ENCODE data around the gene AP2A2.

The AP2A2 gene

GRCh38 chr11:1053121-1053901 lies 127.6 kb downstream of the AP2A2 start:
- no peak overlapping the region for H3K4me3 ChIP-seq (replicated peaks; ENCODE audit: low read depth, low read length)
- peak; percentile 25 for DNase-seq (ENCODE audit: low read depth)
- TF ChIP-seq CTCF (IDR thresholded peaks at IDR 0.05; ENCODE audit: low read length, missing control alignments), result peak; percentile 15

DNA sequence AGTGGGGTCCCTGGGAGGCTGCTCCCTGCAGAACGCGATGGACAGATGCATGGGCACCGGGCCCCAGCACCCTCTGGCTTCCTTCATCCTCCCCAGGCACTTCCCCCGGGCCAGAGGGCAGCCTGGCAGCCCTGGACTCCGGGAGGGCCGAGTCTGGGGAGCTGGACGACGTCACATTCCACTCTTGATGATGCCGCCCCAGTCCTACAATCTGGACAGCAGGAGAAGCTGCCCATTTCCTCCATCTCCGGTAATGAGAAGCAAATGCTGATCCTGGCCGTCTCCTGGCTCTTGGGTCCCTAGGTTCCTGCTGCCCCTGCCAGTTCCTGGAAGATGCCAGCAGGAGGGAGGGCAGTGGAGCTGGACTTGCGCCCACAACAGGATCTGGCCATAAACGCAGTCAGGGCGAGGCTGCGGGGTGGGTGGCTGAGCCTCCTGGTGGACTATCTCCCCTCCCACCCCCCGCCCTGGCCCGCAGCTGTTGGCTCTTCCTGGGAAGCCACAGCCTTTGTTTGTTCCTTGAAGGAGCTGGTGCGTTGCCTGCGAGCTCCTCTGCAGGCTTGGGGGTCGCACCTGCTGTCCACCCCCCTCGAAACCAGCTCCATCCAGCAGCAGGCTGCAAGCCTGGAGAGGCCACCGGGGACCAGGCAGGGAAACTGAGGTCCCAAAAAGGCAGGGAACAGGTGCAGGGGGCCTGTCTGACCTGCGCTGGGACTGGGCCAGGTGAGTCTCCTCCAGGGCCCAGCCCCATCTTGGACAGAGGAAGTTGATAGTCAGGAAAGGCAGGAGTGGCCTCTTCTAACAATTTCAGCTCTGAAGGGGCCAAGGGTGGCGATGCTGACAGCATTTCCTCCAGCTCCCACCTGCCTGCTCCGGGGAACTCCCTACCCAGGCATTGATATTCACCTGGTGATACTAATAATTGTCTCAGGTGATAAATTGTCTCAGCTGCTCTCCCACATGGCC lies 128.8 kb downstream of the AP2A2 start:
- DNase-seq (ENCODE audit: low read depth), result no peak
- TF ChIP-seq CTCF (IDR thresholded peaks at IDR 0.05; ENCODE audit: low read length, missing control alignments), result no peak
- H3K4me3 ChIP-seq (replicated peaks; ENCODE audit: low read depth, low read length), result no peak overlapping the region

DNA sequence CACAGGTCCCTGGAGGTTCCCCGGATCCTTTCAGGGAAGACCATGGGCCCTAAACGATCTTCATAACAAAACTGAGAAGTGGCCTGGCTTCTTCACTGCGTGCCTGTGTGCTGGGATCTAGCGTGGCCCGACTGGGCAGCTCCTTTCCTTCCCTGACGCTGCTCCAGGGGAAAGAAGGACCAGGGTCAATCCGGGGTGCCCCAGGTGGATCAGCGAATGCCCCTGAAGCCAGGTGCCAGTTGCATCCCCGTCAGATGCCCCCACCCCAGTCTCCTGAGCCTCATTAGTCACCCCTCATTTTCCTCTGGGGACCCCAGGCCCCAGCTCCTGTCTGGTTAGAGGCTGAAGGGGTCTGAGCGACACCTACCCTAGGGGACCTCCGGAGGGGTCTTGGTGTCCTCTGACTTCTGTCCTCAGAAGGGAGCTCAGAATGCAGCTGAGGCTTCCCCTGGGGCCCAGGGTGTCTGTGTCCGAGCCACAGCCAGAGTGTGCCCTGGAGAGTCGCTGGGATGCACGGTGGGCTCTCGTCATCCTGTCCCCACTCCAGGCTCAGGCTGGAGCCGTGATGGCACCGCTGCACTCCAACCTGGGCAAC lies 129.5 kb downstream of the AP2A2 start:
- no peak for DNase-seq (ENCODE audit: low read depth)
- no peak for TF ChIP-seq CTCF (IDR thresholded peaks at IDR 0.05; ENCODE audit: low read length, missing control alignments)
- H3K4me3 ChIP-seq (replicated peaks; ENCODE audit: low read depth, low read length), result no peak overlapping the region

DNA sequence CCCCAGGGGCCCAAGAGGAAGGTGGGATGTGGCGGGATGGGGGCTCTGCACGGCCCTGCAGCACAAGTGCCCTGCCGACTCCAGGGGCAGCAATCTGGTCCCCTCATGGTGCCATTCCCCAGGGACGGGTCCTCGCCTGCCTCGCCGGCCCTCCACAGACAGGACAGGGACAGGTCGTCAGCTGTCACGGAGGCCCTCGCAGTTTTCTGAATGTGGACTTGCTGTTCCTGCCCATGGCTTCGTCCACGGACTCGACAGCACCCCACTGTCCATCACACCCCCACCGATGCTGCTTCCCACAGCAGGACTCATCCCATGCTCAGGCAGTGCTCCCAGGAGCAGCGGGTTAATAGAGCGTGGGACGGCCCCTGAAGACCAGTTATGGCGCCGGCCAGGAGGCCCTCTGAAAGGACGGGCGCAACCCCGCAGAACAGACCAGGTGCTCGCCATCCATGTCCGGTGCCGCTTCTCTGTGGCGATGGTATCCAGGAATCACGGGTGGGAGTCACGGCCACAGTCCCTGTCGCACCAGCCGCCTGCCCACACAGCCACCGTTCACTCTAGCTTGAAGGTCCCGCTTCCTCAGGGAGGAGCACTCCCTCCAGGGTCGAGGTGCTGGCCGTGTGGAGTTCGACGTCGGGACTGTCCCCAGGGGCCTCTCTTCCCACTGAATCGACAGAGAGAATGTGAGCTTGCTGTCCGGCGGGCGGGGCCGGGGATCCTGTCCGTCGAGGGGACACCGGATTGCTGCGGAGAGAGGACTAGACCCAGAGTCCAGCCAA lies 130.5 kb downstream of the AP2A2 start:
- no peak overlapping the region for H3K4me3 ChIP-seq (replicated peaks; ENCODE audit: low read depth, low read length)
- no peak for DNase-seq (ENCODE audit: low read depth)
- no peak for TF ChIP-seq CTCF (IDR thresholded peaks at IDR 0.05; ENCODE audit: low read length, missing control alignments)

- H3K4me3 ChIP-seq (replicated peaks; ENCODE audit: low read depth, low read length), result no peak overlapping the region
- no peak for TF ChIP-seq CTCF (IDR thresholded peaks at IDR 0.05; ENCODE audit: low read length, missing control alignments)
- no peak for DNase-seq (ENCODE audit: low read depth)
Measured at GRCh38 chr11:1057806-1058205, 132.1 kb downstream of the AP2A2 start.

DNA sequence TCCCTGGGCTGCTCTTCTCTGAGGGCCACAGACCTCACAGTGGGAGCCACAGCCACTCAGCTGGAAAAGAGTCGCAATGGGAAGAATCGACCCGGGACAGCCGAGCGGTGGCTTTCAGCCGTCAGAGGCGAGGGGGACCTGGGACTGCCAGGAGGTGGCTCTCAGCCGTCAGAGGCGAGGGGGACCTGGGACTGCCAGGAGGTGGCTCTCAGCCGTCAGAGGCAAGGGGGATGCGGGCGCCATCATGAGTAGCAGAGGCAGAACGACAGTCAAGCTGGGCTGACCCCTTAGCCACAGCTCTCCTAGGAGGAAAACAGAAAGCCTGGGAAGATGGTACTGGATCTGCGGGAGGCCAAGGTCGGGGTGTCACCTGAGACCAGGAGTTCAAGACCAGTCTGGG lies 134.1 kb downstream of the AP2A2 start:
- no peak overlapping the region for H3K4me3 ChIP-seq (replicated peaks; ENCODE audit: low read depth, low read length)
- DNase-seq (ENCODE audit: low read depth), result no peak
- no peak for TF ChIP-seq CTCF (IDR thresholded peaks at IDR 0.05; ENCODE audit: low read length, missing control alignments)

All from fibroblast of pulmonary artery (primary cell).